GM19397 (cell line): ENCODE measurements around the gene SDF4.

Experiments
- ATAC-seq: cut with Tn5 transposase; IDR thresholded peaks from one replicate; pipeline ENCODE4 v1.9.1; 2021; ENCODE audit warnings: mild to moderate bottlenecking, moderate library complexity; ENCODE audit not compliant: unreplicated experiment

Gene SDF4

GRCh38 chr1:1213345-1214265, 18.2 kb downstream of the SDF4 start, which contains the start of gene TNFRSF4:
TSS of gene TNFRSF4 (minus strand) at chr1:1214153. CDS start at chr1:1214127, 26 bp downstream.
- ATAC-seq: no peak

DNA sequence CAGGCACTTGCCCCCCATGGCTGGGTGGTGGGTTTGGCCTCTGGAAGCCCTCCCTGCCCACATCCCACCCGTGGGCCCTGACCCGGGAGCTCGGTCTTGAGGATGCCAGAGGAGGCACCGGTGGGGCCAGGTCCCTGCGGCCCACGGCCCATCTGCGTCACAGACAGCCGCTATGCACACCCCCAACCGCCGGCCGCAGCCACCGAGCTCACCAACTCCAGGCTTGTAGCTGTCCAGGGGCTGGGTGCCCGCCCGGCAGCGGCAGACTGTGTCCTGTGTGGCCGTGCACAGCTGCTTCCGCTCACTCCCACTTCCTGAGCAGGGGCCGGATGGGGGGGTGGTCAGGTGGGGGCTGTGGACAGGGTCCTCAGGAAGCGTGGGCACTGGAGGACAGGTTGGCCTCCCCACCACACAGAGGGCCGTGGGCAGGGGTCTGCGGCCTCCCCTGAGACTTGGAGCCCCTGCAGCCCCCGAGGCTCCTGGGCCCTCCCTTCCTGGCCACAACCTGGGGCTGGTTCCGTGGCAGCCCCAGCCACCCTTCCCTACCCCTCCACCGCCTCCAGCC, 18.9 kb downstream of the SDF4 start:
- no peak for ATAC-seq

DNA sequence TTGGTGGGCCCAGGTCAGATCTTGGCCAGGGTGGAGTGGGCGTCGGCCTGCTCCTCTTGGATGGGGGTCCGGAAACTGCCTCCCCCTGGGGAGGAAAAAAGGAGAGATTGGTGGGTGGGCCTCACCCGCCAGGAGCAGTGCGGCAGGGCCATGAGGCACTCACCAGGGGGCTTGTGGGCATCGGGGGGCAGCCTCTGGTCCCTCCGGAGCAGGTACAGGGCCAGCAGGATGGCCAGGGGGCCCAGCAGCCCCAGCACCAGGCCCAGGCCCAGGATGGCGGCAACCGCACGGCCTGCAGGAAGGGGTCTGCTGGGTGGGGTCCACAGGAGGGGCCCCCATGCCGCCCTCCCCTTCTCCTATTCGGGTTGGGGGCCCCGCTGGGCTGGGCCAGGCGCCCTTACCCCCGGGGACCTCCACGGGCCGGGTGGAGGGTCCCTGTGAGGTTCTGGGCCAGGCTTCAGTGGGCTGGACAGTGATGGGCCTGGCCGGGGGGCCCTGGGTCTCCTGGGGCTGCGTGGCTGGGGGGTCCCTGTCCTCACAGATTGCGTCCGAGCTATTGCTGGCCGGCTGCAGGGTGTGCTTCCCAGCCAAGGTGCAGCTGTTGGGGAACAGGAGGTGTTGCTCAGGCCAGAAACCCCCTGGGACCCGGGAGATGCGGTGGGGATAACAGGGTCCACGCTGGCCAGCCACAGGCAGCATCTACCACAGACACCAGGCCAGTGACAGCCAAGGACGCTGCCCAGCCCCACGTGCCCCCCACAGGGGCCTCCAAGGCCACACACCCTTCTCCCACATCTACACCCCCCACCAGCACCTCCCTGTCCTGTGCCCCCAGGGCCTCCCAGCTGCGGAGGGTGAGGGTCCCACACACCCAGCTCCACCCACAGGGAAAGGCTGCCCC, 20.0 kb downstream of the SDF4 start:
- no peak for ATAC-seq

DNA sequence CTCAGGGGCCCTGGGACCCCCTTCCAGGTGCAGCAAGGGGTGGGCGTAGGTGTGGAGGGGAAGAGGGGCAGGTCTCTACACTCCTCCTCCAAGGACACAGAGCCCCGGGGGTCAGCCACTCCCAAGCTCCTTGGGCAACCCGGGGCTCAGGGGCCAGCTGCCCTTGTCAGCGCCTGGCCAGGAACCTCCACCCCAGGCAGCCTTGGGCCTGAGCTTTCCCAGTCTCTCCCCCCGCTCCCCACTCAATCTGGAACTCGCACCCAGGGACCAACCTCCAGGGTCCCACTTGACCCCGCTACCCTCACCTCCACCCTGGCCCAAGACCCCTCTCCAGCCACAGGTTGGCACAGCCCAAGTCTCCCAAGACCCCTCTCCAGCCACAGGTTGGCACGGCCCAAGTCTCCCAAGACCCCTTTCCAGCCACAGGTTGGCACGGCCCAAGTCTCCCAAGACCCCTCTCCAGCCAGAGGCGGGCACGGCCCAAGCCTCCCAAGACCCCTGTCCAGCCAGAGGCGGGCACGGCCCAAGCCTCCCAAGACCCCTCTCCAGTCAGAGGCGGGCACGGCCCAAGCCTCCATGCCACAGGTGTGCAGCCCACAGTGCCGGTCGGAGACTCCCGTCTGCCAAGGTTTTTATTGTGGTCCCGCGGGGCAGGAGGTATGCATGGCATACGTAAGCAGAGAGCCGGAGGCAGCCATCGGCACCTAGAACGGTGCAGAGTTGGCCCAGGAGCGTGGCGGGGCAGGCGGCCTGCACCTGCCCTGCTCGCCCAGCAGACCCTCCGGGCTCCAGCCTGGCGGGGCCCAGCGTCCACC, 20.9 kb downstream of the SDF4 start:
- ATAC-seq: no peak

- ATAC-seq: no peak
Observed at GRCh38 chr1:1208713-1209433, 22.9 kb downstream of the SDF4 start.

DNA sequence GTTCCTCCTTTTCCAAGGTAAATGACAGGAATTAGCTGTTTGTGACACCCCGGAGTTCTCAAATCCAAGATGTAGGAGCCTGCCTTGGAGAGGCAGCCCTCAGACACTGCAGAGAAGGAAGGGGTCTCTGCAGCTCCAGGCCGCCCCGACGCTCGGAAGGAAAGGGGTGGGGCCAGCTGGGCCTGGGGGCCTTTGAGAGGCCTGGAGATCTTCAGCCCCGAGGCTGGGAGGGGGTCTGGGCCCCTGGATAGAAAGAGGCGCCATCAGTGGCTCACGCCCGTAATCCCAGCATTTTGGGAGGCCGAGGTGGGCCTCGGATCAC, 24.3 kb downstream of the SDF4 start:
- ATAC-seq: no peak

DNA sequence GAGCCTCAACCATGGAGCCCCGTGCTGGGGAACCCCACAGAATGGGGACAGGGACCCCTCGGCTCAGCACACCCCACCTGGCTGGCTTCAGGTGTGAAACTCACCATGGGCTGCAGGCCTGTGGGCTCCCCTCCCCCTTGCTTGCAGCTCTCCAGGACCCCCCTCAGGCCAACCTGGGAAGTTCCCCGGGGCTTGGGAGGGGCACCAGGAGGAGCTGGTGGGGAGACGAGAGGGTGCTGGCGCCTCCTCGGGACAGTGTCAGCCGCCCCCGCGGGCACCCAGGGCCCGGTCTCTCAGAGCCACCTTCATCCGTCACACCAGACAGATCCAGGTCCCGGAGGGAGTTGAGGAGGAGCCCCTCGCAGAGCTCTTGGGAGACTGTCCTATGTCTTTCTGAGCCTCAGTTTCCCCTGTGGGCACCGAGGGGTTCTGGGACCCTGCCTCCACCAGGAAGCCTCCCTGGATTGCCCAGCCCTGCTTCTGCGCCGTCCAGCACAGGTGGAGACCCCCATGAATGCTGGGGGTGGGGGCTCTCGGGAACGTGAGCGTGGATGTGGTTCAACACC, 24.8 kb downstream of the SDF4 start:
- ATAC-seq: no peak

DNA sequence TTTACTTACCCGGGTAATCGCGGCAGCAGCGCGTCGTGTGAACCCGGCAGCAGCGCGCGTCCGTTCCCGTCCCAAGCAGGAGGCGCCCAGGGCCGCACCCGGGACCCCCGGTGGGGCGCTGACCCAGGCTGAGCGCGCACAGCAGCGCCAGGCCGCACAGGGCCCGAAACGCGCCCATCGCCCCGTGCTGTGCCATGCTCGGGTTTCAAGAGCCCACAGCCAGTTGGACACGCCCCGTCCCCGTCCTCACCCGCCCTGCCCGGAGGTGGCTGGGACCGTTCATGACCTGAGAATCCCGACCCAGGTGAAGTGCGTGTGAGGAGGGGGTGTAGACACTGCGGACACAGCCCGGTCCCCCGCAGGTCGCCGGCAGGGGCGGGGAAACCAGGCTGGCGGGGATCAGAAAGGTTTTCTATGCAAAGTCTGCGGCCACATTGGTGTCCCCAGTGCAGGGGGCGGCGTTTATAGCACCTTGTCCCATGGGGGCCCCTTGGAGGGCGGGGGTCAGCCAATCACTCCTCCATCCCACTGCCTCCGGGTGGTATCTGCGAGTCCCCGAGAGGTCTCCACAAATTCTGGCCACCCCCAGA, 25.3 kb downstream of the SDF4 start, which contains the start of gene TNFRSF18:
TNFRSF18 (minus strand) TSS at position 217 of the 590 bp plus-strand sequence; CDS start at position 196, 21 bp downstream.
- no peak for ATAC-seq

DNA sequence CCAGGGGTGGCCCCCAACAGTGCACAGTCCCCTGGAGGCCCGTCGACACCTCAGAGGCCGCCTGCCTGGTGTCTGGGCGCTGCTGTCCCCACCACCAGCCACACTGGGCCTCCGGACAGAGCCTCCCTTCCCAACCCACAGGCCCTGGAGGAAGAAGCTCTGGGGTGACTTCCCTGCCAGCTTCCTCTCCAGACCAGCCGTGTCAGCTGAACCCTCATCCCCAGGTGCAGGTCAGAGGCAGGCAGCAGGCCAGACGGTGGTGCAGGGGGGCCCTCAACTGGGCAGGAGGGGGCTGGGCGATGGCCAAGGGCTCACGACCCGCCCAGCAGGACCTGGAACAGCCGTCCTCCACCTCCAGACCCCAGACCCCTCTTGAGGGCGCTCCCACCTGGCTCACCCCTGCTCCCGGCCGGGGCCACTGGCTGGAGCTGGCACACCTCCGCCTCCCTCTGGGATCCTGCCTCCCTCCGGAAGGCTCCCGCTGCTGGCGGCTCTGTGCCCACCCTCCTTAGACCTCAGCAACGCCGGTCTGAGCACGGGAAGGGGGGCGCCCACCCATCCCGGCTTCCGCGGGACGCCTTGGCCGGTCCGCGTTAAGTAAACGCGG, 25.9 kb downstream of the SDF4 start:
- ATAC-seq: no peak

- no peak for ATAC-seq
Observed at GRCh38 chr1:1204998-1205768, 26.6 kb downstream of the SDF4 start.

GRCh38 chr1:1204425-1204920, 27.3 kb downstream of the SDF4 start:
- ATAC-seq: no peak

- ATAC-seq: no peak
Observed at GRCh38 chr1:1203561-1204424, 28.0 kb downstream of the SDF4 start.

DNA sequence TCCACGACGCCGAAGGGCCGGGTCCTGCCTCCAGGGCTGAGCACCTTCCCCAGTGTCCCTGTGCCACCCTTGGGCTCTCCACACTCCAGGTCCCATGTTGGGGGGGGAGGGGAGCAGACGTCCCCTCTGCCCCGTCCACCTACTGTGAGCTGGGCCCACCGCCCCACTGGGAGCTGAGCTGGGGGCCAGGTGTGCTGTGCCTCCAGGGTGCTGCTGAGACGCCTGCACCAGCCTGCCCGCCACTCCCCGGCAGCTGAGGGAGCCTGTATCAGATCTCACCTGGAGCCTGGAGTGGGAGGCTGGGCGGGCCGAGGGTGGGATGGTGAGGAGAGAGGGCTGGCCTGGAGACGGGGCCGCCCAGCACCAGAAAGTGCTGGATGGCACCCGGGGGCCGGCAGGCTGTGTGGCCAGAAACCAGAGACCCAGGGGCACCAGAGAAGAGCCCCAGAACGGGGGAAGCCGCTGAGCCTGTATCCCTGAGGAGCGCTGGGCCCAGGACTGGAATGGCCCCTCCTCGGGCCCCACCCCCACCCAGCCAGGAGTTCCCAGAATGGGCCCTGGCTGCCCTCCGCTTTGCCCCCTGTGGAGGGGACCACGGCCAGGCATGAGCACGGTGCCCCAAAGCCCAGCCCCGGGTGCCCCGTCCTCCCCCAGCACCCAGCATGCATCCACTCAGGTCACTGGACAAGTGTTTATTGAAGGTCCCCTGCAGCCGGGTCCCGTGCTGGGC, 28.8 kb downstream of the SDF4 start:
- no peak for ATAC-seq

- no peak for ATAC-seq
Observed at GRCh38 chr1:1200876-1201810, 30.7 kb downstream of the SDF4 start.
